ENCODE results near the gene KLC3.

KLC3 gene

GRCh38 chr19:45320997-45321775 lies 19.4 kb upstream of the KLC3 start:
- no peak for TF ChIP-seq SUZ12 (IDR thresholded peaks at IDR 0.05; ENCODE audit: extremely low read depth, insufficient read depth, insufficient read length)
- no peak for TF ChIP-seq ZNF274 (IDR thresholded peaks at IDR 0.05; ENCODE audit: low read depth, low read length)
- no peak for TF ChIP-seq YY1 (IDR thresholded peaks at IDR 0.05; ENCODE audit: insufficient read depth, insufficient read length)
- no peaks in the 10 kb centered on the region for H3K9me3 ChIP-seq (ENCODE audit: insufficient read depth, low read length)
- H3K4me1 ChIP-seq (ENCODE audit: insufficient read depth, insufficient read length) = peaks cover 9% of the 10 kb centered on the region
- no peak for DNase-seq (ENCODE audit: low read depth, low spot score)
- no peak overlapping the region for H3K9ac ChIP-seq (ENCODE audit: insufficient read length, low read depth)
- H3K4me3 ChIP-seq (ENCODE audit: insufficient read length, low read depth) = no peak overlapping the region
- no peaks in the 10 kb centered on the region for H3K36me3 ChIP-seq (ENCODE audit: insufficient read depth, insufficient read length, low read length)
- H3K27me3 ChIP-seq (ENCODE audit: insufficient read depth, insufficient read length) = no peaks in the 10 kb centered on the region

- no peak overlapping the region for H3K4me3 ChIP-seq (ENCODE audit: insufficient read length, low read depth)
- no peaks in the 10 kb centered on the region for H3K9me3 ChIP-seq (ENCODE audit: insufficient read depth, low read length)
- H3K36me3 ChIP-seq (ENCODE audit: insufficient read depth, insufficient read length, low read length) = no peaks in the 10 kb centered on the region
- DNase-seq (ENCODE audit: low read depth, low spot score) = no peak
- no peaks in the 10 kb centered on the region for H3K27me3 ChIP-seq (ENCODE audit: insufficient read depth, insufficient read length)
- H3K4me1 ChIP-seq (ENCODE audit: insufficient read depth, insufficient read length) = peaks cover 9% of the 10 kb centered on the region
- no peak overlapping the region for H3K9ac ChIP-seq (ENCODE audit: insufficient read length, low read depth)
- TF ChIP-seq YY1 (IDR thresholded peaks at IDR 0.05; ENCODE audit: insufficient read depth, insufficient read length) (no peak), ZNF274 (IDR thresholded peaks at IDR 0.05; ENCODE audit: low read depth, low read length) (no peak), SUZ12 (IDR thresholded peaks at IDR 0.05; ENCODE audit: extremely low read depth, insufficient read depth, insufficient read length) (no peak)
Observed at GRCh38 chr19:45321848-45322247, 18.7 kb upstream of the KLC3 start.

DNA sequence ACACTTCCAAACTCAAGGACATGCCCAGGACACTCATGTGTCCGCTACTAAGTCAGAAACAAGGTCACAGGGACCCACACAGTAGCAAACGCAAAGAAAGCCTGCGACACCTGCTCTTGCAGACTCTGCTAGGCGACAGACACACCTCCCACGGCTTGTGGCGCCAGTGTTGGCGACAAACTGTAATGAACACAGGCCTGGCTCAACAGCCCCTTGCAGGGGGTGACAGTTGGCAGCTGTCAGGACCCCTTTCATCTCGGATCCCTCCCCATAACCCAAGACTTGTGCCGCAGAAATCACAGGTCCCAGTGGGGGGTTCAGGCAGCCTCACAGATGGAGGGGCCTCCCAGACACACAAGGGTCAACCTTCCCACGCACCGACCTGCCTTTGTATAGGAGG lies 18.2 kb upstream of the KLC3 start:
- H3K36me3 ChIP-seq (ENCODE audit: insufficient read depth, insufficient read length, low read length) = no peaks in the 10 kb centered on the region
- H3K9me3 ChIP-seq (ENCODE audit: insufficient read depth, low read length) = no peaks in the 10 kb centered on the region
- H3K4me3 ChIP-seq (ENCODE audit: insufficient read length, low read depth) = no peak overlapping the region
- DNase-seq (ENCODE audit: low read depth, low spot score) = no peak
- no peak overlapping the region for H3K9ac ChIP-seq (ENCODE audit: insufficient read length, low read depth)
- TF ChIP-seq ZNF274 (IDR thresholded peaks at IDR 0.05; ENCODE audit: low read depth, low read length) = no peak
- TF ChIP-seq YY1 (IDR thresholded peaks at IDR 0.05; ENCODE audit: insufficient read depth, insufficient read length) = no peak
- TF ChIP-seq SUZ12 (IDR thresholded peaks at IDR 0.05; ENCODE audit: extremely low read depth, insufficient read depth, insufficient read length) = no peak
- H3K27me3 ChIP-seq (ENCODE audit: insufficient read depth, insufficient read length) = no peaks in the 10 kb centered on the region
- peaks cover 9% of the 10 kb centered on the region for H3K4me1 ChIP-seq (ENCODE audit: insufficient read depth, insufficient read length)

- peaks cover 8% of the 10 kb centered on the region for H3K4me1 ChIP-seq (ENCODE audit: insufficient read depth, insufficient read length)
- no peak within 1 kb of the TSS for H3K4me3 ChIP-seq (ENCODE audit: insufficient read length, low read depth)
- DNase-seq (ENCODE audit: low read depth, low spot score) = no peak
- no peaks in the 10 kb centered on the region for H3K9me3 ChIP-seq (ENCODE audit: insufficient read depth, low read length)
- no peaks in the 10 kb centered on the region for H3K36me3 ChIP-seq (ENCODE audit: insufficient read depth, insufficient read length, low read length)
- no peaks in the 10 kb centered on the region for H3K27me3 ChIP-seq (ENCODE audit: insufficient read depth, insufficient read length)
- TF ChIP-seq YY1 (IDR thresholded peaks at IDR 0.05; ENCODE audit: insufficient read depth, insufficient read length) (no peak), SUZ12 (IDR thresholded peaks at IDR 0.05; ENCODE audit: extremely low read depth, insufficient read depth, insufficient read length) (no peak), ZNF274 (IDR thresholded peaks at IDR 0.05; ENCODE audit: low read depth, low read length) (no peak)
- no peak within 1 kb of the TSS for H3K9ac ChIP-seq (ENCODE audit: insufficient read length, low read depth)
Observed at GRCh38 chr19:45322744-45323281, 17.7 kb upstream of the KLC3 start, which contains the start of gene CKM. Gene CKM, minus strand, starts transcription at chr19:45322875. Its CDS starts 3,162 bp downstream, at chr19:45319713.

GRCh38 chr19:45323671-45324081 lies 16.9 kb upstream of the KLC3 start:
- TF ChIP-seq YY1 (IDR thresholded peaks at IDR 0.05; ENCODE audit: insufficient read depth, insufficient read length) = no peak
- TF ChIP-seq SUZ12 (IDR thresholded peaks at IDR 0.05; ENCODE audit: extremely low read depth, insufficient read depth, insufficient read length) = no peak
- no peak for TF ChIP-seq ZNF274 (IDR thresholded peaks at IDR 0.05; ENCODE audit: low read depth, low read length)

DNA sequence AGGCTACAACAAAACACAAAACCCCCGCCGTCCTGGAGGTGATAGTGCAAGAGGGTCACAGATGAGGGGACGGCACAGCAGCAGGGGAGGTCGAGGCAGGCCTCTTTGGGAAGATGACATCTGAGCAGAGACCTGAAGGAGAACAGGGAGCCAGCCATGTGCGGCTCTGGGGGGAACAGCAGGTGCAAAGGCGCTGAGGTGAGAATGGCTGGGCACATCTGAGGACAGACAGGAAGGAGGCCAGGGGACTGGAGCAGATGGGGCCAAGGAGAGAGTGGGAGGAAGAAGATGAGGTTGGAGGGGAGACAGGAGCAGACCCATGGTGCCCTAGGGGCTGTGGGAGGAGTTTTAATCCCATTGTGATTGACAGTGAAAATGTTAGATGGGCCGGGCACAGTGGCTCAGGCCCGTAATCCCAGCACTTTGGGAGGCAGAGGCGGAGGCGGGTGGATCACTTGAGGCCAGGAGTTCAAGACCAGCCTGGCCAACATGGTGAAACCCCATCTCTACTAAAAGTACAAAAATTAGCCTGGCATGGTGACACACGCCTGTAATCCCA lies 16.1 kb upstream of the KLC3 start:
- TF ChIP-seq YY1 (IDR thresholded peaks at IDR 0.05; ENCODE audit: insufficient read depth, insufficient read length) (no peak), SUZ12 (IDR thresholded peaks at IDR 0.05; ENCODE audit: extremely low read depth, insufficient read depth, insufficient read length) (no peak), ZNF274 (IDR thresholded peaks at IDR 0.05; ENCODE audit: low read depth, low read length) (no peak)
- H3K27me3 ChIP-seq (ENCODE audit: insufficient read depth, insufficient read length) = no peaks in the 10 kb centered on the region

More at GRCh38 chr19:45323671-45324081, 16.9 kb upstream of the KLC3 start:
- H3K36me3 ChIP-seq (ENCODE audit: insufficient read depth, insufficient read length, low read length) = no peaks in the 10 kb centered on the region
- no peak overlapping the region for H3K4me3 ChIP-seq (ENCODE audit: insufficient read length, low read depth)
- peaks cover 8% of the 10 kb centered on the region for H3K4me1 ChIP-seq (ENCODE audit: insufficient read depth, insufficient read length)
- no peak overlapping the region for H3K9ac ChIP-seq (ENCODE audit: insufficient read length, low read depth)
- no peaks in the 10 kb centered on the region for H3K27me3 ChIP-seq (ENCODE audit: insufficient read depth, insufficient read length)
- no peaks in the 10 kb centered on the region for H3K9me3 ChIP-seq (ENCODE audit: insufficient read depth, low read length)
- DNase-seq (ENCODE audit: low read depth, low spot score) = no peak

More for the DNA sequence above, 16.1 kb upstream of the KLC3 start:
- Histone ChIP-seq H3K9me3 (ENCODE audit: insufficient read depth, low read length) (no peaks in the 10 kb centered on the region), H3K9ac (ENCODE audit: insufficient read length, low read depth) (no peak overlapping the region), H3K36me3 (ENCODE audit: insufficient read depth, insufficient read length, low read length) (no peaks in the 10 kb centered on the region), H3K4me3 (ENCODE audit: insufficient read length, low read depth) (no peak overlapping the region), H3K4me1 (ENCODE audit: insufficient read depth, insufficient read length) (peaks cover 8% of the 10 kb centered on the region)
- no peak for DNase-seq (ENCODE audit: low read depth, low spot score)
